DMS79 treated with DMSO at 0.1 percent for 48 hours (cell line): ENCODE data around the gene CCBE1.

Experiments used
- DNase-seq: peaks from one replicate; lab custom pipeline; 2025; lab: John Stamatoyannopoulos, UW

CCBE1 gene

DNA sequence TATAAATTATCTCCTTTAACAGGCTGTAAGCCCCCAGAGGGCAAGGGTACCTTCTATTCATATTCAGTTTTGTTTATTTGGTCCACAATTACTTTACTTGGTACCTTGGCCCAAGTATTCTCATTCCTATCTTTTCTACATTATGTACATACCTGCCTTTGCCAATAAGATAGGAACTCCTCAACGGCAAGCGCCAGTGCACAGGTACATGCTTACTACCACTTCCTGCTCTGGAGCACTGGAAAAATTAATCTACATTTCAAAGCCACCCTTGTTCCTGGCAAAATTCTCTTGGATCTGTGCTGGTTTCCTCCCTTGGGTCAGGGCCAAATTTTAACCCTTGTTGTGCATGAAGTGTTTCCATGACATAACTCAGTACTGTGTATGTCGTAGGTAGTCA lies 303.8 kb downstream of the CCBE1 start:
- no peak for DNase-seq

DNA sequence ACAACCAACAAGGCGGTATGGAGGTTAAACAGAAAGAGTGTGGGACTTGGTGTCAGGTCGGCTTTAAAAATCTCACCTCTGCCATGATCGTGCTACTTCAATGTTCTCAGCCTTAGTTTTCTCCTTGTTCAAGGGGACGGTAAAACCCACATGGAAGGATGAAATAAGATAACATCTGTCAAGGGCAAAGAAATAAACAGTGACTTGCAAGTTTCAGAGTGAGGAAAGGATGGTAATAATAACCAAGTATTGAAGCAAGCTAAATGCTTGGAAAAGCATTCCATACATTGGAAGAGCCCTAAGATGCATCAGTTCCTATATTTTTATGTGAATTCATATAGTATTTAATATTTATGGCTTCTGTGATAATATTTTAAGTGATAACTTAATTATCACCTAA lies 308.4 kb downstream of the CCBE1 start:
- DNase-seq, result no peak

DNA sequence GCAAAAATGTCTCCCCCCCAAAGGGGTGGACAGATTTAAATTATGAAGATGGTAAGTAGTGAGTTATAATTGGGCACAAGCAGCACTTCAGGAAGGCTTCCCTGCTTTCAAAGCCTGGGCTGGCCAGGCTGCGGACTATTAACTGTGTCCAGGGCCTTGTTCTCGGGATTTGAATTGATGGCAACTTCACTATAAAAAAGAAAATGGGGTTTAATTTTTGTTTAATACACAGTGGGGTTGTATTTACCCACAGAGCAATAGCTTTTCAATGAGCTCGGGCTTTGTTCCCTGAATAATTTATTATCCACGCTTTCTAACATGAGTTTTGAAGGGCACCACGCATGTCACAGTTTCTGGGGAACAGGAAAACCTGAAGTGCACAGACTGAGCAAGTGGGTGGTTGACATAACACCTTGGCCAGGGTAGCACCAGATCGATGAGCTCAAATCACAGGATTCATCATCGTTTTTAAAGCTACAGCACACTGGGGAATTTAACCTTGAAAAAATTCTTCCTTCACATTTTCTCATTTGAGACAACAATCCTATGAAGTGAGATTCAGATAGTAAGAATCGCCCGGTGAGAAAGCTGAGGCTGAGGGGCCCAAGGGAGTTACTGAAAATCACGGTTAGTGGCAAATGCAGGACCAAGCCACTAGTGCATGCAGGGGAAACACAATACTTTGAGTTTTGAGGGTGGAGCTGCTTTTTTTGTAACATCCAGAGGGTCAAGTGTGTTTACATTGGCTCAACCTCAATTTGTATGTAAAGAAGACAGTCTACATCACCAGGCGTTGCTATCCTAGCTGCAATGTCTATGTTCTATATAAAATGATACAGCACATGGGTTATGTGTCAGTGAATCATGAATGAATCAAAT lies 309.3 kb downstream of the CCBE1 start:
- no peak for DNase-seq

DNA sequence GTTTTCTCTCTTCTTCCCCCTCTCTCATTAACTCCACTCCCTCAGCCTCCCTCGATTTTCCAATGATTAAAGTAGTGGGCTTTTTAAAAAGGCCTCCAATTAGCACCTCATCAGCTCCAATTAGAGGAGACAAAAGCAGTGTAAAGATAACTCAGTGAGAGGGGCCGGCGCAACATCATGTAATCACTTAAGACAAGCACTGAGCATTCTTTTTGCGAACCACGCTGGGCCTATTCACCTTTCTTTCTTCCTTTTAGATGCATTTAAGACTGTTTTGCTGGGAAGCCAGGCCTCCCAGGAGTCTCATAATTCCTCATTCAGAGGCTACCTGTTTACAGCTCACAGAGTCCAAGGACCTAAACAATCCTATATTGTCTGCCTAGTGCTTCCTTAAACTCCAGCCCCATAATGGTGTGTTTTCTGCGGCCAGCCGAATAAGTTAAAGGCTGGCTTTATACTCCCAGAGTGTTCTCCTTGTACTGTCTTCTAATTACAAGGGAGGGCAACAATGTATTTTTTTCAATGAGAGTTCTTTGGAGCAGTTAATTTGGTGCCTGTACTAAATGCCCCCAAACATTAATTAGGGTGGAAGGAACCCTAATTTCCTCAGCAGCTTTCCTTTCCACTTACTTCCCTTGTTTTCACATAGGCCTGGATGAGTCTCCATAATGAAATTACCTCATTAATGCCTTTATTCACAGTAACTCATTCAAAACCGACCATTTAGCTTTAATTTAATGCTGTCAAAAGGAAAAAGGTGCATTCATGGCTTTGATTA lies 310.1 kb downstream of the CCBE1 start:
- no peak for DNase-seq

DNA sequence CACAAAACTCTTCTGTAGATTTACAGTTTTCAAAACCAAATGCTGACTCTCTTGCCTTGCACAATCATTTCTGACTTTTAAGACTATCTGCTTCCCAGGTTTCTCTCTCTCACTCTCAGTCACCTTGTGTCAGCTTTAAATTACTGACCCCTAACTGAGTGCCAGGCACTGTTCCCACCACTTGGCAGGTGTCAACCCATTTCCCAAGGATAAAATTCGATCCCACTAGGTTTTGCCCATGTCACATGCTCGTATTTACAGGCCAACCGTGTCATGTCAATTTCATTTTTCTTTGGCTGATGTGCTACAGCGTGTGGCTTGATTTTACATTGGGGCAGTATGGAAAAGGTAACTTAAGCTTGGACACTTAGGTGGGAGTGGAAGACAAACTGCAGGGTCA lies 312.0 kb downstream of the CCBE1 start:
- DNase-seq, result no peak

DNA sequence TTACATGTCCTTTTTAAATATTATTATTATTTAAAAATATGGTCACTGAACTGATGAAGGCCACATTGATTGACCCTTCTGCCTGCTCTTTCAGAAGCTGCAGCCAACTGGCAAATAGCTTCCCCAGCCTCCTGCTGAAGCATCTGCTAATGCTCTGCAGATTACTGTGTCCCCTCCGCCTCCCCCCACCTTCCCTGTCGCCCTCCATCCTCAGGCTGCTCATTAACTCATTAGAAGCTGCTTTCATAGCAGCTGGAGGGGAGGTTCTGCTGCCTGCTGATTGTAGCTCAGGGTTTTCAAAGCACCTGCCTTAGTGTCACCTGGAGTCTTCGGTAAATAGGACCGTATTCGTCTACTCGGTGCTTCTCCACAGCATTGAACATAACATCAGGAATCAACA lies 313.4 kb downstream of the CCBE1 start:
- DNase-seq, result no peak

DNA sequence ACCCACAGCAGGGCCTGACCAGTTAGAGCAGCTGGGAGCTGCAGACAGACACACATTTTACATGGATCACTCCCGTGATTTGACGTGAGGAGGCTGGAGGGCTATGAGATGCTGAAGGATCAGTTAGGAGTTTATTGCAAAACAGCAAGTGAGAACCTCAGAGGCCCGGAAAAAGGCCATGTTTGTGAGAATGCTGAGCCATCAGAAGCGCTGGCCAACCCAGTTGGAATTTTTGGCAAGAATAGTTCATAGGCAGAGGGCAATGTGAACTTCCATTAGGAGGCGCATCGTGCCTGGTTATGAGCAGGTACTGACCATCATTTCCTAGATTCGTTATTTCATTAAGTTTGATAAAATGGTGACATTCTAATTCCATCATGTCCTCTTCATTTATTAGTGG lies 314.8 kb downstream of the CCBE1 start:
- DNase-seq, result no peak

DNA sequence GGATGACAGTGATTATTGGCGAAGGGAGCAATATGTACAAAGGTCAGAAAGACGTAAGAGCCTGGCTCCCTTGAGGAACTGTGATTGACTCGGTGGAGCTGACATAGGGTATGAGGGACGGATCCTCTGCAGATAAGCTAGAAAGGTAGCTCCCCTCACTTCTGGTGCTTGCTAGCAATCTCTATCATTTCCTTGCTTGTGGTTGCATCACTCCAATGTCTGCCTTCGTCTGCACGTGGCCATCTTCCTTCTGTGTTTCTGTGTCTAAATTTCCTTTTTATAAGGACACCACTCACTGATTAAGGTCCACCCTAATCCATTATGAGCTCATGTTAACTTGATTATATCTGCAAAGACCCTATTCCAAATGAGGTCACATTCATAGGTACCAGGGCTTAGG lies 315.3 kb downstream of the CCBE1 start:
- DNase-seq, result no peak
